K562 (cell line): ENCODE measurements around the gene PIERCE2.

Source experiments
- HDAC2 ChIP-seq: fragments of 450-650 bp; IDR thresholded peaks from 2 replicates; pipeline ENCODE4 v1.6.1; 2016; ENCODE audit warnings: mild to moderate bottlenecking
- JUN ChIP-seq, 2 experiments: sonication (generic) in 1 of 2; formaldehyde crosslinking in 1 of 2; IDR thresholded peaks; 2 replicates each; pipeline versions ENCODE4 v1.6.1 to v1.8.0; 2012 to 2022; ENCODE audit warnings: borderline replicate concordance in 2 of 2, mild to moderate bottlenecking in 2 of 2, improper control_type of control experiment in 1 of 2, low read depth in 1 of 2, low read length in 1 of 2, missing genetic modification reagents in 1 of 2
- LCOR ChIP-seq: sonication (generic); formaldehyde crosslinking; IDR thresholded peaks from 2 replicates; pipeline ENCODE4 v1.8.0; 2022; ENCODE audit warnings: mild to moderate bottlenecking, missing genetic modification reagents
- MTF1 ChIP-seq: fragments of 250-450 bp; sonication (Bioruptor Pico); IDR thresholded peaks from 2 replicates; pipeline ENCODE4 v1.9.0; 2021; ENCODE audit warnings: moderate library complexity, mild to moderate bottlenecking, inconsistent platforms, borderline replicate concordance
- POLR2A ChIP-seq: fragments of 450-650 bp; conservative IDR thresholded peaks from 2 replicates; pipeline ENCODE4 v1.6.1; 2016
- POLR2AphosphoS2 ChIP-seq: IDR thresholded peaks from 2 replicates; pipeline ENCODE4 v1.6.1; 2012; ENCODE audit warnings: low read length, improper control_type of control experiment
- TF ChIP-seq, protein P1 (sequence below): fragments of 450-650 bp; IDR thresholded peaks from 2 replicates; pipeline ENCODE4 v1.6.1; 2018; ENCODE audit not compliant: partially characterized antibody
- TF ChIP-seq, protein P2 (sequence below): fragments of 450-650 bp; IDR thresholded peaks from 2 replicates; pipeline ENCODE4 v1.6.1; 2016; ENCODE audit warnings: mild to moderate bottlenecking

DNA sequence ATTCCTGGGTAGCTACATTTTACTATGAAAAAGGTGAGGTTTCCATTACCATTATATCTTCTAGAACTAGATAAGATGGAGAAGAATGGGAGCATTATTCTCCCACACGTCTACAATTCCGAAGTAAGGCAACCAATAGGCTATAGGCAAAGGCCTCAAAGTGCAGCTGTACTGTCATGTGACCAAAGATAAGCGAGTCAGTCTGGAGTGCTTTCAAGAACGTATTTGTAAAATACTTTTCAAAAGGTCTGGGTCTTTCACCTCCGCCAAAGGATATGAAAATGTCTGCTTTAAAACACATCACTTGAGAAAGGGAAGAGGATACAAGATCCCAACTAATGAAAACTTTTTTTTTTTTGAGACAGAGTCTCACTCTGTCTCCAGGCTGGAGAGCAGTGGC is 10.1 kb upstream of the PIERCE2 start:
- TF ChIP-seq POLR2AphosphoS2 (no peak), POLR2A (no peak), HDAC2 (no peak), MTF1 (CRISPR knock-in tag) (no peak), JUN (IDR thresholded peaks at IDR 0.05; ENCODE audit: borderline replicate concordance, low read depth, low read length) (no peak), JUN (CRISPR knock-in tag; IDR thresholded peaks at IDR 0.05; ENCODE audit: borderline replicate concordance) (no peak), LCOR (CRISPR knock-in tag) (no peak)
- TF ChIP-seq, protein P1, sequence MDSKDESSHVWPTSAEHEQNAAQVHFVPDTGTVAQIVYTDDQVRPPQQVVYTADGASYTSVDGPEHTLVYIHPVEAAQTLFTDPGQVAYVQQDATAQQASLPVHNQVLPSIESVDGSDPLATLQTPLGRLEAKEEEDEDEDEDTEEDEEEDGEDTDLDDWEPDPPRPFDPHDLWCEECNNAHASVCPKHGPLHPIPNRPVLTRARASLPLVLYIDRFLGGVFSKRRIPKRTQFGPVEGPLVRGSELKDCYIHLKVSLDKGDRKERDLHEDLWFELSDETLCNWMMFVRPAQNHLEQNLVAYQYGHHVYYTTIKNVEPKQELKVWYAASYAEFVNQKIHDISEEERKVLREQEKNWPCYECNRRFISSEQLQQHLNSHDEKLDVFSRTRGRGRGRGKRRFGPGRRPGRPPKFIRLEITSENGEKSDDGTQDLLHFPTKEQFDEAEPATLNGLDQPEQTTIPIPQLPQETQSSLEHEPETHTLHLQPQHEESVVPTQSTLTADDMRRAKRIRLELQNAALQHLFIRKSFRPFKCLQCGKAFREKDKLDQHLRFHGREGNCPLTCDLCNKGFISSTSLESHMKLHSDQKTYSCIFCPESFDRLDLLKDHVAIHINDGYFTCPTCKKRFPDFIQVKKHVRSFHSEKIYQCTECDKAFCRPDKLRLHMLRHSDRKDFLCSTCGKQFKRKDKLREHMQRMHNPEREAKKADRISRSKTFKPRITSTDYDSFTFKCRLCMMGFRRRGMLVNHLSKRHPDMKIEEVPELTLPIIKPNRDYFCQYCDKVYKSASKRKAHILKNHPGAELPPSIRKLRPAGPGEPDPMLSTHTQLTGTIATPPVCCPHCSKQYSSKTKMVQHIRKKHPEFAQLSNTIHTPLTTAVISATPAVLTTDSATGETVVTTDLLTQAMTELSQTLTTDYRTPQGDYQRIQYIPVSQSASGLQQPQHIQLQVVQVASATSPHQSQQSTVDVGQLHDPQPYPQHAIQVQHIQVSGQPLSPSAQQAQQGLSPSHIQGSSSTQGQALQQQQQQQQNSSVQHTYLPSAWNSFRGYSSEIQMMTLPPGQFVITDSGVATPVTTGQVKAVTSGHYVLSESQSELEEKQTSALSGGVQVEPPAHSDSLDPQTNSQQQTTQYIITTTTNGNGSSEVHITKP = no peak
- TF ChIP-seq, protein P2, sequence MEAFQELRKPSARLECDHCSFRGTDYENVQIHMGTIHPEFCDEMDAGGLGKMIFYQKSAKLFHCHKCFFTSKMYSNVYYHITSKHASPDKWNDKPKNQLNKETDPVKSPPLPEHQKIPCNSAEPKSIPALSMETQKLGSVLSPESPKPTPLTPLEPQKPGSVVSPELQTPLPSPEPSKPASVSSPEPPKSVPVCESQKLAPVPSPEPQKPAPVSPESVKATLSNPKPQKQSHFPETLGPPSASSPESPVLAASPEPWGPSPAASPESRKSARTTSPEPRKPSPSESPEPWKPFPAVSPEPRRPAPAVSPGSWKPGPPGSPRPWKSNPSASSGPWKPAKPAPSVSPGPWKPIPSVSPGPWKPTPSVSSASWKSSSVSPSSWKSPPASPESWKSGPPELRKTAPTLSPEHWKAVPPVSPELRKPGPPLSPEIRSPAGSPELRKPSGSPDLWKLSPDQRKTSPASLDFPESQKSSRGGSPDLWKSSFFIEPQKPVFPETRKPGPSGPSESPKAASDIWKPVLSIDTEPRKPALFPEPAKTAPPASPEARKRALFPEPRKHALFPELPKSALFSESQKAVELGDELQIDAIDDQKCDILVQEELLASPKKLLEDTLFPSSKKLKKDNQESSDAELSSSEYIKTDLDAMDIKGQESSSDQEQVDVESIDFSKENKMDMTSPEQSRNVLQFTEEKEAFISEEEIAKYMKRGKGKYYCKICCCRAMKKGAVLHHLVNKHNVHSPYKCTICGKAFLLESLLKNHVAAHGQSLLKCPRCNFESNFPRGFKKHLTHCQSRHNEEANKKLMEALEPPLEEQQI = peak; percentile 47; the same call in 1 of the 2 replicates
